ENCODE results near the gene YRDC. TPM values are rescaled to one million over a fixed set of nuclear protein-coding genes. Genes with fewer than 3 reads are reported as not detected.

The YRDC gene
- total and polyA plus RNA-seq, 4 donors: 4.4 to 9.8 (median 9.4) TPM

GRCh38 chr1:37759451-37759850 is 48.6 kb downstream of the YRDC start (continued):
- no peak for TF ChIP-seq REST (IDR thresholded peaks at IDR 0.05)

GRCh38 chr1:37755951-37756560 is 52.0 kb downstream of the YRDC start:
- Histone ChIP-seq H3K36me3 (ENCODE audit: control insufficient read depth in 4 of 4, insufficient read depth in 3 of 4, low read depth in 1 of 4, low read length in 3 of 4) (no peaks in the 10 kb centered on the region), H3K9me3 (ENCODE audit: control insufficient read depth in 4 of 4, low read length in 3 of 4) (no peaks in the 10 kb centered on the region), H3K4me1 (ENCODE audit: control insufficient read depth in 4 of 4, insufficient read depth in 4 of 4, low read length in 3 of 4) (peaks cover 0 to 4% (median 2%) of the 10 kb centered on the region in 4 donors), H3K27me3 (ENCODE audit: control insufficient read depth in 4 of 4, insufficient read depth in 4 of 4, low read length in 3 of 4) (peaks cover 5 to 10% (median 6%) of the 10 kb centered on the region in 4 donors), H3K9ac (ENCODE audit: low read depth in 1 of 2, low read length in 2 of 2) (no peak overlapping the region), H3K27ac (ENCODE audit: low read depth in 1 of 2, low read length in 2 of 2) (no peak overlapping the region), H3K4me3 (ENCODE audit: low read depth in 1 of 3, low read length in 3 of 3) (no peak overlapping the region)
- 61% methylated on average over 4 of the region's 4 CpGs for WGBS
- no peak for DNase-seq (ENCODE audit: low spot score)
- TF ChIP-seq NR2F2 (IDR thresholded peaks at IDR 0.05) (no peak), ATF3 (IDR thresholded peaks at IDR 0.05) (no peak), FOXA2 (IDR thresholded peaks at IDR 0.05) (no peak), YY1 (IDR thresholded peaks at IDR 0.05) (no peak), RAD21 (IDR thresholded peaks at IDR 0.05) (no peak), EGR1 (IDR thresholded peaks at IDR 0.05; ENCODE audit: low read depth in 2 of 2) (no peak), FOXA1 (IDR thresholded peaks at IDR 0.05) (no peak), MAX (IDR thresholded peaks at IDR 0.05) (no peak), CTCF (IDR thresholded peaks at IDR 0.05; ENCODE audit: low read depth, low read length, missing input control) (no peak), HNF4G (IDR thresholded peaks at IDR 0.05) (no peak), SP1 (IDR thresholded peaks at IDR 0.05) (no peak), HNF4A (conservative IDR thresholded peaks at IDR 0.05) (no peak), TAF1 (conservative IDR thresholded peaks at IDR 0.05) (no peak), JUND (IDR thresholded peaks at IDR 0.05) (no peak), RXRA (IDR thresholded peaks at IDR 0.05) (no peak), GABPA (IDR thresholded peaks at IDR 0.05 in 1 of 2, conservative IDR thresholded peaks at IDR 0.05 in 1 of 2) (no peak), REST (IDR thresholded peaks at IDR 0.05) (no peak)
